ENCODE data around the gene PRR23E.

PRR23E gene

DNA sequence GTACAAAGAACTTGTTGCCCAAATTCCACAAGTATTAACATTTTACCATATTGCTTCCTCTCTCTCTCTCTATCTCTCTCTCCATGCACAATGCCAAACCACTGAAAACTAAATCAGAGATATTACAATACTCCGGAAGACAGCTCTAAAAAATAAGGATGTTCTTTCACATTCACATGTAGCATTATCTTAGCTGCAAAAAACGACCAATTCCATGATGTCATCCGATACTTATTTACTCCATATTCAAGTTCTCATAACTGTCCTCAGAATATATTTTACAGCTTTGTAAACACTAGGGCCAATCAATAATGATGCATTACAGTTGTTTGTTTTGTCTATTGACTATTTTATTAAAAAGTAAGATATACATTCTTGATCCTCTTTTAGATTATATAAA, 7.7 kb upstream of the PRR23E start:
- no peak overlapping the region for H3K4me3 ChIP-seq (ENCODE audit: low read length)
- TF ChIP-seq ZNF274 (IDR thresholded peaks at IDR 0.05; ENCODE audit: low read depth, low read length), result no peak

DNA sequence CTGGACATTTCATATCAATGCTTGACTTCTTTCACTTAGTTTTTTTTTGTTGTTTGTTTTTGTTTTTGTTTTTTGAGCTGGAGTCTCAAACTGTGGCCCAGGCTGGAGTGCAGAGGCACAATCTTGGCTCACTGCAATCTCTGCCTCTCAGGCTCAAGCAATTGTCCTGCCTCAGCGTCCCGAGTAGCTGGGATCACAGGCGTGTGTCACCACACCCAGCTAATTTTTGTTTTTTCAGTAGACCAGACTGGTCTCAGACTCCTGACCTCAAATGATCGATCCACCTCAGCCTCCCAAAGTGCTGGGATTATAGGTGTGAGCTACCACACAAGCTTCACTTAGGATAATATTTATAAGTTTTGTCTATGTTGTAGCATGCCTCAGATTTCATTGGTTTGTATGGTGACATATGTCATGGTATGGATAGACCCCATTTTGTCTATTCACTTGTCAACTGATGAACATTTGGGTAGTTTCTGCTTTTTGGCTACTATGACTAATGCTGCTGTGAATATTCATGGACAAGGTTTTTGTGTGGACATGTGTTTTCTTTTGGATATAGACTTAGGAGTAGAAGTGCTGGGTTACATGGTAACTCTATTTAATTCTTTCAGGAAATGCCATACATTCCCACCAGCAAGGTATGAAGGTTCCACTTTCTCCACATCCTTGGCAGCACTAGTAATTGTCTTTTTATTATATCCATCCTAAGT, 6.8 kb upstream of the PRR23E start:
- TF ChIP-seq ZNF274 (IDR thresholded peaks at IDR 0.05; ENCODE audit: low read depth, low read length), result no peak
- H3K4me3 ChIP-seq (ENCODE audit: low read length), result no peak overlapping the region

GRCh38 chr3:127187316-127187715, 5.6 kb upstream of the PRR23E start:
- no peak for TF ChIP-seq ZNF274 (IDR thresholded peaks at IDR 0.05; ENCODE audit: low read depth, low read length)

GRCh38 chr3:127193341-127193740, 410 bp downstream of the PRR23E start:
- H3K4me3 ChIP-seq (ENCODE audit: low read length), result no peak overlapping the region
- no peak for TF ChIP-seq ZNF274 (IDR thresholded peaks at IDR 0.05; ENCODE audit: low read depth, low read length)

More at GRCh38 chr3:127187316-127187715, 5.6 kb upstream of the PRR23E start:
- H3K4me3 ChIP-seq (ENCODE audit: low read length), result no peak overlapping the region

- H3K4me3 ChIP-seq (ENCODE audit: low read length), result no peak overlapping the region
- no peak for TF ChIP-seq ZNF274 (IDR thresholded peaks at IDR 0.05; ENCODE audit: low read depth, low read length)
Measured at GRCh38 chr3:127193775-127194174, 844 bp downstream of the PRR23E start.

- TF ChIP-seq ZNF274 (IDR thresholded peaks at IDR 0.05; ENCODE audit: low read depth, low read length), result no peak
- no peak overlapping the region for H3K4me3 ChIP-seq (ENCODE audit: low read length)
Measured at GRCh38 chr3:127194601-127195187, 1.8 kb downstream of the PRR23E start.

DNA sequence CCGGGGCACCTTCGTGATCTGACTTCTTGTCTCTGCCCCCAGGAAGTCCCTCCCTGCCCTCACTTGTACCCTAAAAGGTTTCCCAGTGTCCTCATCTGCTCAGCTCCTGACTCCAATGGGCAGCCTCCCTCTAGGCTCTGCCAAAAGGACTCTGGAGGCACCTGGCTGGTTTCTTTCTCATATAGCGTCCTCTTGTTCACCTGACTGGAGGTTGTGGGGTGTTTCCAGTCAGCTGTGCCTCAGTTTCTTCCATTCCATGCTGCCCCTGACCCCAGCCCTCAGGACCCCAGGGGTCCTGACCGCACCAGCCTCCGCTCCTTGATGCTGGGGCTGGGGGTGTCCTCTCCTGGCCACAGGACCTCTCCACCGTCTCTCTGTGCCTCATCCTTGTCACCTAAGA, 2.5 kb downstream of the PRR23E start:
- TF ChIP-seq ZNF274 (IDR thresholded peaks at IDR 0.05; ENCODE audit: low read depth, low read length), result no peak
- no peak overlapping the region for H3K4me3 ChIP-seq (ENCODE audit: low read length)

- no peak for TF ChIP-seq ZNF274 (IDR thresholded peaks at IDR 0.05; ENCODE audit: low read depth, low read length)
Measured at GRCh38 chr3:127196002-127196401, 3.1 kb downstream of the PRR23E start.

GRCh38 chr3:127196466-127197299, 3.8 kb downstream of the PRR23E start:
- no peak for TF ChIP-seq ZNF274 (IDR thresholded peaks at IDR 0.05; ENCODE audit: low read depth, low read length)
- H3K4me3 ChIP-seq (ENCODE audit: low read length), result no peak overlapping the region

More at GRCh38 chr3:127196002-127196401, 3.1 kb downstream of the PRR23E start:
- no peak overlapping the region for H3K4me3 ChIP-seq (ENCODE audit: low read length)

- TF ChIP-seq ZNF274 (IDR thresholded peaks at IDR 0.05; ENCODE audit: low read depth, low read length), result no peak
- H3K4me3 ChIP-seq (ENCODE audit: low read length), result no peak overlapping the region
Measured at GRCh38 chr3:127197300-127198189, 4.6 kb downstream of the PRR23E start.

DNA sequence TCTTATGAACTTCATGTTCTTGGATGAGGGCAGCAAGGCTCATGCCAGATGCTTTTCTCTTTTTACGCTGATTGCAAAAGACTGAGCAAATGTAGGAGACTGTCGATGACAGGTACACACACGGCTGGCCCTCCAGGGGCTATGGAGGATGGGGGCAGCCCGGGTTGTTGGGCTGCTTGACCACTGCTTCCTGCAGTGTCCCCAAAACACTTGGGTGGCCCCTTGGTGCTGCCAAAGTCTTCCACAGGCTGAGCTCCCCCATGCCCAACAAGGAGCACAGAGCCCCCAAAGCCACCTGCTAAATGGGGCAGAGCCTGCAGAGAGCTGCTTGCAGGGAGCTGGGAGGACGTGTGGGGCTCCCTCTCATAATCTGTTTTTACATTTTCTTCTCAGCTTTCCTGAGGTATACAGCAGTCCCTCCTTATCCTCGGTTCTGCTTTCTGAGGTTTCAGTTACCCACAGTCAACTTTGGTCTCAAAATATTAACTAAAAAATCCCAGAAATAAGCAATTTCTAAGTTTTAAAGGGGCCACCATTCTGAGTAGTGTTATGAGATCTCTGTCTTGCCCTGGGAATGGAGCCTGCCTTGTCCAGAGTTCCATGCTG, 7.3 kb downstream of the PRR23E start:
- no peak overlapping the region for H3K4me3 ChIP-seq (ENCODE audit: low read length)
- no peak for TF ChIP-seq ZNF274 (IDR thresholded peaks at IDR 0.05; ENCODE audit: low read depth, low read length)

DNA sequence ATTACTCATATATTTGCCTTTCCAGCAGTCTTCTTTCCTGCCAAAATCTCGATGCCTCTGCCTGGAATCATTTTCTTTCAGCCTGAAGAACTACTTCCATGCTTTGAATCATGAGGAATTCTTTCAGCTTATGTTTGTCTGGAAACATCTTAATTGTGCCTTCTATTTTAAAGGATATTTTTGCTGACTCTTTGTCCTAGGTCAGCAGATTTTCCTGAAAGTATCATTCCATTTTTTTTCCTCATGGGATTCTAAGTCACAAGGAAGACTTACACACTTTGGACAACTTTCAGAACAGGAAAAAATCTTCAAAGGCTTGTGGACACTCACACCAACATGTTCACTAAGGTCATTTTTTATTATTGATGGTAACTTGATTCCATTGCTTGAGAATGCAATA, 10.1 kb downstream of the PRR23E start:
- no peak for TF ChIP-seq ZNF274 (IDR thresholded peaks at IDR 0.05; ENCODE audit: low read depth, low read length)

DNA sequence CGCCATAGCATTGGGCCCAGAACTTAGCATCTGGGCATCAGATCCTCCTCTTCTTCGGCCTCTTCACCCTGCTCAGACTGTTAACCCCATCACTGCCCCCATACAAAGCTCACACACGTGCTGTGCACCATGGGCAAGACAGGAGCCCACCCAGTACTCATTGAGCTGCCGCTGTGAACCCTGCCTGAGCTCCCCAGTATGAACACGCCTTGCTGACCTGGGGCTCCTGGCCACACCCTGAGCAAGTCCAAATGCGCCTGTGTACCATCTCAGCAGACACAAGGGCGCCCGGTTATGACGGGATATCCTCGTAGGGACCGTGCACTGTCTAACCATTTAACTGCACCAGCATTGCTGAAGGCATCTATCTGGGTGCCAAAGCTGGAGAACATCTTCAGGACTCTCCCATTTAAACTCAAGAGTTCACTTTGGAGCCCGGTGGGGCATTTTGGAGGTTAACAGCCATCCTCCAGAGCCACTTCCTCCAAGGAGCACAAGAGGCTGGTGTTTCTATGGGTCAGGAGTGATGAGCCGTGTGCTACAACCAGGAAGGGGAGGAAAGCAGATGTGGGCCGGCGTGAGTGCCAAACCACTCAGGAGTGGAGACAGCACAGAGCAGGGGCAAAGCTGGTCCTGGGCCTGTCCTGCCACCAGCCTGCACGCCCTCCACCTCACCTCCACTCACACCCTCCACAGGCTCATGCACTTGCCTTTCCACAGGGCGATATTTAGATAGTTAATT, 12.1 kb downstream of the PRR23E start:
- TF ChIP-seq ZNF274 (IDR thresholded peaks at IDR 0.05; ENCODE audit: low read depth, low read length), result no peak
- H3K4me3 ChIP-seq (ENCODE audit: low read length), result no peak overlapping the region

More for the DNA sequence above, 10.1 kb downstream of the PRR23E start:
- H3K4me3 ChIP-seq (ENCODE audit: low read length), result no peak overlapping the region
